C4-2B (cell line): ENCODE data around the gene NBAS.

Experiments used
- CTCF ChIP-seq: fragments of 450-650 bp; conservative IDR thresholded peaks from 2 replicates; pipeline ENCODE4 v1.5.1; 2017; ENCODE audit warnings: mild to moderate bottlenecking
- ZFX ChIP-seq: fragments of 450-650 bp; IDR thresholded peaks from 2 replicates; pipeline ENCODE4 v1.6.1; 2017

DNA sequence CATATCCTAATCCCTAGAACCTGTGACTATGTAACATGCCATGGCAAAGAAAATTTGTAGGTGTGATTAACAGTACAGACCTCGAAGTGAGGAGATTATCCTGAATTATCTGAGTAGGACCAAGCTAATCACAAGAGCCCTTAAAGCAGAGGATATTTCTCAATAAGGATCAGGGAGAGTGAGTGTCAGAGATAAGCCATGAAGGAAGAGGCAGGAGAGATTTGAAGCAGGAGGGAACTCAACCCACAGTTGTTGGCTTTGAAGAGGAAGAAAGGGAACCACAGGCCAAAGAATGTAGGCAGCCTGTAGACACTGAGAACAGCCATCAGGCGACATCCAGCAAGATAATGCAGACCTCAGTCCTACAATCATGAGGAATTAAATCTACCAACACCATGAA, 229.3 kb downstream of the NBAS start:
- TF ChIP-seq CTCF (no peak), ZFX (no peak)
